SK-MEL-5 (cell line): ENCODE data around the gene SLC38A10. TPM values are rescaled to one million over a fixed set of nuclear protein-coding genes. Genes with fewer than 3 reads are reported as not detected.

Experiments
- DNase-seq: peaks from one replicate; pipeline ENCODE4 v3.0.0-alpha.2; 2016; ENCODE audit warnings: low read depth, low spot score
- in situ Hi-C: cut with HindIII; loops from 2 replicates; pipeline ENCODE4 v1.10.0; 2016; ENCODE audit warnings: low sequenced_read_pairs, high pct_unique_total_duplicates, low pct_unique_long_range_greater_than_20kb
- total RNA-seq: library from RNA; depleted of rRNA; stranded (reverse); fragments of >200 nt; shearing (Covaris generic); gene quantifications from 2 replicates; pipeline ENCODE4 v1.2.3, GENCODE V29; 2014

SLC38A10 gene
- total RNA-seq, 1 experiment from 2014 or later = 189 TPM

DNA sequence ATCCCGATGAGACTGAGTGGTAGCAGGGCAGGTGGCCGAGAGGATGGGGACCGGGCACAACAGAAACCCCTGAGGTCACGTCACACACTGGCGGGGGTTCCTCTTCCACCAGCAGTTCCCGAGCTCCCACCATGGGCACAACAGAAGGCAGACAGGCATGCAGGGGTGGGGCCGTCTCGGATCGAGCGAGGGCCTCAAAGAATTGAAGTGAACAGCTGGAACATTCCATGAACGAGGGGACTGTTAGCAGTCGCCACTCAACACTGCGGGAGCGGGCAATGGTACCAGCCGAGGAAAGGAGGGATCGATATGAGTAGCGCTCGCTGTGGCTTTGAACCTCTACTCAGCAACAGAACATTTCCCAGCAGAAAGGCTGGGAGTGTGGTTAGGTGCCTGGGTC is 77.6 kb downstream of the SLC38A10 start:
- in situ Hi-C loops = no loop called here
- DNase-seq = no peak

DNA sequence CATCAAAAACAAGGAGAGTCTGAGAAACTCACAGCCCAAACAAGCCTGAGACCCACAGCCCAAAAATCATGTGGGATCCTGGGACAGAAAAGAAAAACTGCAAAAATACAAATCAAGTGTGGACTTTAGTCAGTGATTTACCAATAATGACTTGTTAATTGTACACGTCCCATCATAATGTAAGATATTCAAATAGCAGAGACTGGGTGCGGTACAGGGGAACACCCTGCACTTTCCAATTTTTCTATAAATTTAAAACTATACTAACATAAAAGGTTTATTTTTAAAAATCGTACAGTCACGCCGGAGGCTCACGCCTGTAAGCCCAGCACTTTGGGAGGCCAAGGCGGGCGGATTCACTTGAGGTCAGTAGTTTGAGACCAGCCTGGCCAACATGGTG is 81.1 kb downstream of the SLC38A10 start:
- no peak for DNase-seq
- in situ Hi-C loops = no loop called here

DNA sequence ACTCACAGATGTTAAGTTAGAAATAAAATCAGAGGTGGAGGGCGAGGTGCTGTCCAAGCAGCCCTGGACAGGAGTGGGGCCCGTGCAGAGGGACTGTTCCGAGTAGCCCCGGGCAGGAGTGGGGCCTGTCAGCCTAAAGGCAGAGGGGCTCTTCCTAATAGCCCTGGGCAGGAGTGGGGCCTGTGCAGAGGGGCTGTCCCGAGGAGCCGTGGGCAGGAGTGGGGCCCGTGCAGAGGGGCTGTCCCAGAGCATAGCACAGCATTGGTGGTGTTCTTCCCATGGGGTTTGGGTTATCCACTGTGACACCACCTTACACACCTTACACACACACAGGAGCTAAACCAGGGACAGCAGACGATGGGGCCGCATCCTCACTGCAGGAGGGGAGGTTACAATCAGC is 82.7 kb downstream of the SLC38A10 start:
- in situ Hi-C loops = no loop called here
- no peak for DNase-seq

DNA sequence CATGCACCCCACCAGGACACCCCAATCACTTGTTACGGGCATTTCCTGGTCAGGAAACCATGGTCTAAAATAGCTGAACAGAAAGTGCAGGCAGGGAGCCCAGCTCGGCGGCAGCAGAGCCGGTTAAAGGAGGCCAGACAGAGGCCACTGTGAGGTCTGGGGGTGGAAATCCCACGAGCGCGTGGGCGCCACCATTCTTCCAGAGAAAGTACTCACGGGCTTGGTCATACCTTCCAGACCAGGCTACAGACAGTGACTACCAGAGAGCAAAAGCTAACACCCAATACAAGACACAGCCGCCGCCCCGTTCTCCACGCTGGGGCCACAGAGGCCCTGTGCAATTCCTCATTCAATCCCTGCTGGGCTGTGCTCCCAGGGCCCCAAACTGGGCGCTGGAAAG is 84.2 kb downstream of the SLC38A10 start:
- in situ Hi-C loops = no loop called here

DNA sequence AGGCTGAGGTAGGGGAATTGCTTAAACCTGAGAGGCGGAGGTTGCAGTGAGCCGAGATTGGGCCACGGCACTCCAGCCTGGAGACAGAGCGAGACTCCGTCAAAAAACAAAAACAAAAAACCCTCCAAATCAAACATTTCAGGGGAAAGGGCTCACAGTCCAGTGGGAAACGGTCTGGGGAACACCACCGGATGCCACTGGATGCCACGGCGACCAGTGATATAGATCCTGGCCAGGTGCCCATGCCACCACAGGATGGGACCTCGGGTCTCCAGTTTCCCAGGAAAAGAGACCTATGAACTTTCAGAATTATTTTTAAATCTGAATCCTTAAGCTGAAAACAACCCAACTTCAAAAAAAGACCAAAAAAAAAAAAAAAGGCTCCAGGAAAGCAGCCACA is 84.6 kb downstream of the SLC38A10 start:
- in situ Hi-C loops = no loop called here

More for the DNA sequence above, 84.2 kb downstream of the SLC38A10 start:
- DNase-seq = no peak

DNA sequence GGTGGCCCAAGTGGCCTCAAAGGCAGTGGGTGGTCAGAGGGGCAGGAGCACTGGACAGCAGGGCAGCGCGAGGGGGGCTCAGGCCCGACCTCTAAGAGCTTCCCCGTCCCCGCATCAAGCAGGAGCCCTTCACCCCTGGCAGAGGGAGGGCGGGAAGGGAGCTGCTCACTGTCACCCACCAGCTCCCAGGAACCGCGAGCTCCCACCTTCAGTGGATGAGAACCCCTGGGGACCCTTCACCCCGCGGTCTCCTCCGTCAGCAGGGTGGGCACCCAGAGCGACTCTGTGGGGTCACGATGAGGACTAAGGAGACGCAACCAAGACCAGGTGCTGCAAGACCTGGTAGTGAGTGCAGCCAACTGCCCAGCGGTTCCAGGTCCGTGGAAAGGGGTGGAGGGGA is 86.0 kb downstream of the SLC38A10 start:
- in situ Hi-C loops = no loop called here
- DNase-seq = no peak

More for the DNA sequence above, 84.6 kb downstream of the SLC38A10 start:
- DNase-seq = no peak

DNA sequence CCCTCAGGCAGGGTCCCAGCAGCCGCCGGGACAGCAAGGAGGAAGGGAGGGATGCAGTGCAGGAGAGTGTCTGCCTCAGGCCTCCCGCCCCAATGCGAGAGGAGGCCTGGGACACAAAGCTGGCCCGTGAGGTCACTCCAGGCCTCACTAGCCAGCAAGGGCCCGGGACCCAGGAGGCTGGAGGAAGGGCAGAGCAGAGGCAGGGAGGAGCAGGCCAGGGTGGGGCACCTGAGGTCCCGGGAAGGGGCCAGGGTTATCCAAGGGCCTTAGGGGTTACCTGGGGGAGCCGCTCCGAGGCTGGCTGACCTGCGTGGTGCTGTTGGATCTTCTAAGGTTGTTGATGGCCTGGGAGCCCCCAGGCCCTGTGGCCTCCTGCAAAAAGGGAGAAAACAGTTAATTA is 86.5 kb downstream of the SLC38A10 start:
- DNase-seq = no peak
- in situ Hi-C loops = no loop called here

DNA sequence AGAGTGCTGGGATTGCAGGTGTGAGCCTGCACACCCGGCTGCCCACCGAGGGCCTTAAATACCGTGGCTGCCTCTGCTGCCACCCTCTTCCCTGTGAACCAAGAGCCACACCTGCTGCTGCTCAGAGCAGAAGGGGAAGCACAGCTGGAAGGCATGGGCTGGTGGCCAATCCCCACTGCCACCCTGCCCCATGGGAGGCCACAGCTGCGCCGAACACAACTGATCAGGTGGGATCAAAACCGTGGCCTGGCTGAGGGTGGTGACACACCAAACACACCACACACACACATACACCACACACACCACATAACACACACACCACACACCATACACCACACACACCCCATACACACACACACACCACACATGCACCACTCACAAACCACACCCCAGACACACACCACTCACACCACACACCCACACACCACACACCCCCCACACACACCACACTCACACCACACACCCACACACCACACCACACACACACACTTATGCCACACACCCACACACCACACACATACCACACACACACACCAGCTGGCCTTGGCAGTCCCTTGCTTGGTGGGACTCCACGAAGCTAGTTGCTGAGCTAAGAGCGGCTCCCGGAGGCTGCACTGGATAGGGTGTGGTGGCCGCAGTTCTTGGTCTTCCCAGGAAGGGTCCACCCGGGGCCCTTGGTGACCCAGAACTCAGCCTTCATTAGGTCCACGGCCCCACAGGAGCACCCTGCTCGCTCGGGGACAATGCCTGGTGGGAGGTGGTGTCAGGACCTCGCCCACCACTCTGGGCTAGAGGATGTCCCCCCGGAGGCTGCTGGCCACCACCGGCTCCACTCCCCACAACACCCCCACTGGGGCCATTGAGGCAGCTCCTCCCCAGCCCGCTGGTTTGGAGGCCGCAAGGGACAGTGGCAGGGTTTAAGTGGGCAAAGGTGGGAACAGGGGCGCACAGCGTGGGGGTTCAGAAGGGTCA is 87.2 kb downstream of the SLC38A10 start:
- no peak for DNase-seq
- in situ Hi-C loops = no loop called here

DNA sequence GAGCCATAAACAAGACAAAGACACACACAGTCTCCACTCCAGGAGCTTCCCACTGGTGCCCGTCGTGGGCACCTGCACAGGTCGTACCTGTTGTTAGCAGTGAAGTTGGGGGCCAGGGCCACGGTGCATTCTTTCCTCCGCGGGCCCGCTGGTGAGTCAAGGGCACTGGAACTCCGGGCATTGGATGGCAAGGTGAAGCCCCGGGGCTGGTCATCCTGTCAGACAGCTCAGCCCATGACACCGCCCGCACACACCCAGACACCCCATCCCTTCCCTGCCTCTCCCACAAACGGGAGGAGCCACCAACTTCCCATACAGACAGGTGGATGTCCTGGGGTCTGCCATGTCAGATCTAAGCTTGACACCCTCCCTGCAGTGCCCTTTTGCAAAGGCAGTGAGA is 88.5 kb downstream of the SLC38A10 start:
- DNase-seq = no peak
- in situ Hi-C loops = no loop called here

DNA sequence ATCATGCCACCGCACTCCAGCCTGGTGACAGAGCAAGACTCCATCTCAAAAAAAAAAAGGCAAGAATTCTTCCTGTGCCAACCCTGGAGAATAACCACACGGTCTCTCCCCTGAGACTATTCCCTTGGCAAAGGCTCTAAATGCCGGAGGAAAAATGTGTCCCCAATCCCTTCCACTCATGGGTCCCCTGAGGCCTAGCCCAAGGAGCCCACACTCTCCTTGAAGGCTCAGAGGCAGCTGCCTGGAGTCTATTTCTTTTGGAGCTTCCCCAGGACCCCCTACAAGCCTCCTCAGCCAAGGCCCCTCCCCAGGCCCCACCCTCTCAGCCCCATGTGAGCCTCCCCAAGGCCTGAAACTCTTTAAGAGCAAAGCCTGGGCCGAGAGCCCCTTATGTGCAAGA is 88.9 kb downstream of the SLC38A10 start:
- in situ Hi-C loops = no loop called here

DNA sequence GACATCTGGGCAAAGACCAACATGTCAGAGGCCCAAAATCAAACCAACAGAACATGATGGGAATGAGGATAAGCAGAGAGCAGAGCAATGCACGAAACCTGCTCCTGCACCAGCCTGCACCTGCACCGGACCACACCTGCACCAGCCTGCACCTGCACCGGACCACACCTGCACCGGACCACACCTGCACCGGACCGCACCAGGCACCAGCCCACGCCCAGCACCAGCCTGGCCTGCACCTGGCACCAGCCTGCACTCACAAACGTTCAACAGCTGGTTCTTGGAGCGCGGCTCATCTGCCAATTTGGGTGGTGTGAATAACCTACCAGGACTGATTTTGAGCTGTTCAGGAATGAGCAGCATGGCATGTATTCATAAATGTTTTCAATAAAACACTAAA is 90.5 kb downstream of the SLC38A10 start:
- DNase-seq = no peak
- in situ Hi-C loops = no loop called here

More for the DNA sequence above, 88.9 kb downstream of the SLC38A10 start:
- DNase-seq = no peak

DNA sequence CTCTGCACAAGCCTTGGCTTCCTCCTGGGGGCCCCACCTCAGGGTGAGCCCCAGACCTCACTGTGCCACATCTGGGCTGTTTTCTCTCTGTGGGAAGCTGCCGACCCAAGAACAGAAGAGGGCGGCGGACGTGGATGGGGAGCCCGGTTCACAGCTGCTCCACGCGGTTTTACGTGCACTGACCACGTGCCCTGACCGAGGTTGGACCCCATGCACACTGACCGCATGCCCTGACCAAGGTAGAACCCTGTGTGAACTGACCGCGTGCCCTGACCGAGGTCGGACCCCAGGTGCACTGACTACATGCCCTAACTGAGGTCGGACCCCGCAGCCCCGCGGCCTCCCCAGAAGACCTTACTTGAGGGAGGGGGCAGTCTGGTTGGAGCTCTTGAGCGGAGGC is 92.0 kb downstream of the SLC38A10 start:
- in situ Hi-C loops = no loop called here
- no peak for DNase-seq

DNA sequence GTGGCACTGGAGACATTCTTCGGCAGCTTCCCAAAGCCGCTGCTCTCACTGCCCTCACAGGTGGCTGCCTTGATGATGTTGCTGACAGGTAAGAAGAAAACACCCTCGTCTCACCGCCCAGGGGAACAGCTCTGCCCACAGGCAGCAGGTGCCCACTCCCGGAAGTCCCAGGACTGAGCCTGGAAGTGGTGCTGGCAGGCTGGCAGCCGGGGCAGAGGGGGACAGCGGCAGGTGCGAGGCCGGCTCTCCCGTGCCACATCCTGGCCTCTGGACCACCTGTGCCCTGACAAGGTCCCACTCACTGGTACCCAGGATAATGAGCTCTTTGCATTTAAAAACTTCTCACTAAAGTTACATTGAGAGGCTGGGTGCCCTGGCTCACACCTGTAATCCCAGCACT is 92.8 kb downstream of the SLC38A10 start:
- in situ Hi-C loops = no loop called here
- no peak for DNase-seq

DNA sequence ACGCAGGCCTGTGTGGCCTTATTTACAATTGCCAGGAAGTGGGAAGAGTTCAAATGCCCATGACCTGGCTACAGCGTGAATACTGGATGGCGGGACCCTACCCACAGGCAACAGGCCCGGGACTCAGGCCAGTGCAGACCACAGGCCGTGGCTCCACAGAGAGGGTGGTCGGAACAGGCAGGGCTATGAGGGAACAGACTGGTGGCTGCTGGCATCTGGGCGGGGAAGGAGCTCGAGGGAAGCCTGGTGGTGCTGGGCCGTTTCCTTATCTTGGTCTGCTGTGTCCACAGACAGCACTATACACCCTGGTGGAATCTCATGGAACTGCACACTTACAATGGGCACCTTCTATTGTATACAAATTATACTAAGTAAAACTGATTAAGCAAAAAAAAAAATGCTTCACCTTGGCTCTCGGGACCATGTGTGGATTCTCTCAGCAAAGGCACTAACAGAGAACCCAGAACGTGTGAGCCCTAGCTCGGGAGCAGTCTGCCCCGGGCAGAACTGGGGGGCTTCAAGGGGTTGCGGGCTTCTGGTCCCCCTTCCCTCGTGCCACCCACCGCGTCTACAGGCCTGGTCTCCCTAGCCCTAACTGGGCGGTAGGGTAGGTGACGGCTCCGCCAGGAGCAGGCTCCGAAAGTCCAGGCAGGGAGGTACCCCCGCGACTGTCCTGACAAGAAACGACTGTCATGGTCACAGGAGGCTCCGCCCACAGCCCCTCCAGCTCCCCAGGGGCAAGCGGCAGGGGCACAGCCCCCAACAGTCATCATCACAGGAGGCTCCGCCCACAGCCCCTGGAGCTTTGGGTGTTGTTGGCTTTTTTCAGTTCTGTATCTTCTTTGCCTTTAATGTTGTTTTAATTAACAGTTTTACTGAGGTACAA is 94.2 kb downstream of the SLC38A10 start:
- DNase-seq = peak; percentile 95
- in situ Hi-C loops = no loop called here

DNA sequence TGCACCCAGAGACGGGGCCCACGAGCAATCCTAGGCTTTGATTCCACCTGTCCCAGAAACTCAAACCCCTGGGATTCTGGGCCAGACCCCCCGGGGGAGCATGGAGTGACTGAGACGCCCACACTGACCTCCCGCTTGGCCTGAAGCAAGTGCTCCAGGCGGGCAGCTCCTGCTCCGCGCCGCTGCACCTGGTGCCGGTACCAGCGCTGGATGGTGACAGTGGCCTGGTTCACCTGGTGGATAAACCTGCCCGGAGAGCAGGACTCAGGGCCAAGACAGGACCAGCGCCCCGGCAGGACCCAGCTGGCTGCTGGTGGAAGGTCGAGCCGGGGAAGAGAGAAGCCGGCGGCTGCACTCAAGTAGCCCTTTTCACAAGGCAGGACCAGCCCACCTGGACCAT is 94.9 kb downstream of the SLC38A10 start:
- no peak for DNase-seq
- in situ Hi-C loops = no loop called here

DNA sequence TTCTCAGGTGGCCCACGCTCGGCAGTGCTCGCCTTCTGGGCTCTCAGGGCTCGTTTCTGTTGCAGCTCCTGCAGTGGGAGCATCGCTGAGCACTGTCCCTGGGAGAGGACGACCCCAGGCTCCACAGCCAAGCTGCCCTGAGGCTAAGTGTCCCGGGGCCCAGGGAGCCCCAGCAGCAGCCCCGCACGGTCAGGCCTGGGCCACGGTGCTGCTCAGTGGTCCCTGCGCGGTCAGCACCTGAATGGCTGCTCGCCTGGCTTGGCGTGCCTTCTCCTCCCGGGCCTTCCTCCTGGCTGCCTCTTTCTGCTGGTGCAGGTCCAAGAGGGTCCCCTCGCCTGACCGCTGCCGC is 95.7 kb downstream of the SLC38A10 start:
- DNase-seq = no peak
- in situ Hi-C loops = no loop called here

DNA sequence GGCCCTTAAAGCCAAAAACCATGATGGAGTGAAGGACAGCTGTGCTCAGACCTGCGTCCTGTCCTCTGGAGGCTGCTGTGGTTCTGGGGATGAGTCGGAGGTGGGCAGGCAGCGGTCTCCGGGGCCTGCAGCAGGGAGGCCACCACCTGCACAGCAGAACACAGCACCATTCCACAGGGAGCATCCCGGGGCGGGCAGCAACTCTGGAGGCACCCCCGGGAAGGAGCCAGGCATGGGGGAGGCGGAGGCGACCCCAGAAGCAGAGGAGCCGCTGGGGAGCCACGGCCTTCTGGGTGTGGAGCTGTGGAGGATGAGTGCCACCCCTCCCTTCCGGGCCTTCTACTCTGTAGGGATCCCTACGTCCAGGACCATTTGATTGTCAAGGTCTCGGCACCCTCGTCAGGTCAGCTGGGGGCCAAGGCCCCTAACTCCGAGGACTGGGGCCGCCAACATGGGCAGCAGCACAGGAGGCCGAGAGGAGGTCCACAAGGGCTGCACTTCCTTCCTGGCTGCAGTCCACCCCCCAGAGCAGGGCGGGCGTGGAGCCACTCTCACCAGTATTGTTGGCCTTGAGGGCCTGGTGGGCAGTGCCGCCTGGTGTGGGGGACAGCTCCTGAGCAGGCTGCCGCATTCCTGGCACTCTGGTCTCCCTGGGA is 96.2 kb downstream of the SLC38A10 start:
- DNase-seq = no peak
- in situ Hi-C loops = no loop called here

DNA sequence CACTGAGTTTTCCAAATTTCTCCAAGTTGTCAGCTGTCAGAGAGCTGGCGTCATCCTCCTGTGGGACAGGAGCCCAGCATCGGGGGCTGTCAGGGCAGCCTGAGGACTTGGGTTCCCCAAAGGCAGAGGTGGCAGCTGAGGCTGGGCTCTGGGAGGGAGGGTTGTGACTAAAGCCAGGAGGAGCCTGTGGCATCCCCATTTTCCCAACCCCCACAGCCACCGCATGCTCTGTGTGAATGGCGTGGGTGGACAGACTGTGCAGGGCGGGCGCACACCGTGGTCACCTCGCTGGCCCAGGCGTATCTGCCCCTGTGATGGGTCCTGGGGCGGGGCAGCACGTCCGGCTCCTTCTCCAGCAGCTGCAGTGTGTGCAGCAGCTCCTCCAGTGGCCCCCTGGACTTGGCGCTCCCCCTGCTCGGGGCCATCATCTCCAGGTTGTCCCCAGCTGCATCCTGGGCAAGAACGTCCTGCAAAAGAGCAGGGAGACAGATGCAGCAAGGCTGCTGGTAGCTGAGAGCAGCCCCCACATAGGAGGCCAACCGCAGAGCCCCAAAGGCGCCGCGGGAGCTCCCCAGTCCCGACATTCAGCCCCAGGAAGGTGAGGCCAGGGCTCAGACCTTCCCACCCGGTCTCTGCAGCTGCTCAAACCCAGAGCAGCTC is 97.1 kb downstream of the SLC38A10 start:
- in situ Hi-C loops = no loop called here
- no peak for DNase-seq
